ENCODE measurements around the gene NAGA. TPM values are rescaled to one million over a fixed set of nuclear protein-coding genes. Genes with fewer than 3 reads are reported as not detected.

The NAGA gene
- polyA plus RNA-seq, 2 of the 4 experiments (the other 2 are of a cell fraction), result 6.6 to 8.9 TPM

DNA sequence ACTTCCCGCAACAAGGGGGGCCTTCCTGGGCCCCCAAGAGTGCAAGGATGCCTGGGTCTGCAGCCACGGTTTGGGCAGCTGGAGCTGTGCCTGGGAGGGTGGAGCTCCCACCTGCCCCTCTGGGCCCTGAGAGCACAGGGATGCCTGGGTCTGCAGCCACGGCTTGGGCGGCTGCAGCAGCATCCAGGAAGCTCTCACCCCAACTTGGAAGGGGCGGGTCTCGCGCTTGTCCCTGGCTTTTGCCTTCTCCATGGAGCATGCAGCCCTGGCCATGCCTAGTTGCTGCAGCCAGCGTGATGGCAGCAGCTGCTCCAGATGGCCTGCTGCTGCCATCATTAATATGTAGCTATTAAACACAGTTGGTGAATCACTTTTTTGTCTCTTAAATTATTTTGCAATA, 35.4 kb downstream of the NAGA start:
- H3K4me2 ChIP-seq, result no peak overlapping the region
- no peaks in the 10 kb centered on the region for H3K9me3 ChIP-seq
- 18% methylated on average over 8 of the region's 8 CpGs for WGBS (ENCODE audit: missing lambda C conversion rate)
- FAIRE-seq (no peak), ATAC-seq (no peak), DNase-seq (ENCODE audit: low read depth in 1 of 2, low spot score in 1 of 2) (no peak)
- no peak overlapping the region for H3K4me3 ChIP-seq
- CTCF ChIA-PET, result no interaction called here
- H3K4me1 ChIP-seq, result no peaks in the 10 kb centered on the region
- no peak for TF ChIP-seq SREBF2 (IDR thresholded peaks at IDR 0.05)
- TF ChIP-seq HOXA7 (CRISPR knock-in tag; IDR thresholded peaks at IDR 0.05), result no peak
- no peak for TF ChIP-seq FOXS1 (CRISPR knock-in tag; IDR thresholded peaks at IDR 0.05)
- TF ChIP-seq ESRRA (IDR thresholded peaks at IDR 0.05; ENCODE audit: borderline replicate concordance, low read length), result no peak
- TF ChIP-seq, protein P1, sequence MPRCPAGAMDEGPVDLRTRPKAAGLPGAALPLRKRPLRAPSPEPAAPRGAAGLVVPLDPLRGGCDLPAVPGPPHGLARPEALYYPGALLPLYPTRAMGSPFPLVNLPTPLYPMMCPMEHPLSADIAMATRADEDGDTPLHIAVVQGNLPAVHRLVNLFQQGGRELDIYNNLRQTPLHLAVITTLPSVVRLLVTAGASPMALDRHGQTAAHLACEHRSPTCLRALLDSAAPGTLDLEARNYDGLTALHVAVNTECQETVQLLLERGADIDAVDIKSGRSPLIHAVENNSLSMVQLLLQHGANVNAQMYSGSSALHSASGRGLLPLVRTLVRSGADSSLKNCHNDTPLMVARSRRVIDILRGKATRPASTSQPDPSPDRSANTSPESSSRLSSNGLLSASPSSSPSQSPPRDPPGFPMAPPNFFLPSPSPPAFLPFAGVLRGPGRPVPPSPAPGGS (IDR thresholded peaks at IDR 0.05), result no peak
- TF ChIP-seq CBX2 (IDR thresholded peaks at IDR 0.05; ENCODE audit: borderline replicate concordance, low read depth), result no peak
- TF ChIP-seq ATOH8 (CRISPR knock-in tag; IDR thresholded peaks at IDR 0.05; ENCODE audit: low read depth), result no peak
- no peak for TF ChIP-seq EHMT2 (IDR thresholded peaks at IDR 0.05; ENCODE audit: low read depth)
- TF ChIP-seq ZC3H11A (IDR thresholded peaks at IDR 0.05), result no peak
- TF ChIP-seq ZSCAN20 (CRISPR knock-in tag; IDR thresholded peaks at IDR 0.05), result no peak
- no peak for TF ChIP-seq JUNB (IDR thresholded peaks at IDR 0.05)
- TF ChIP-seq PHF8 (IDR thresholded peaks at IDR 0.05; ENCODE audit: borderline replicate concordance, low read depth), result no peak
- no peak overlapping the region for H3K27ac ChIP-seq
- POLR2A ChIA-PET, result no interaction called here

- no peak overlapping the region for H3K27ac ChIP-seq
- 29% methylated on average over 4 of the region's 5 CpGs for WGBS (ENCODE audit: missing lambda C conversion rate)
- ChIA-PET CTCF (interaction anchor here (0.8 to 1.5 kb wide), 3 partner anchors 8 to 411 kb away, joined by 3 to 5 read pairs (median 3); partner anchors contain the start of gene NDUFA6), POLR2A (no interaction called here)
- no peaks in the 10 kb centered on the region for H3K9me3 ChIP-seq
- ATAC-seq, result no peak
- no peak overlapping the region for H3K4me2 ChIP-seq
- no peak for FAIRE-seq
- TF ChIP-seq EHMT2 (IDR thresholded peaks at IDR 0.05; ENCODE audit: low read depth) (no peak), ATOH8 (CRISPR knock-in tag; IDR thresholded peaks at IDR 0.05; ENCODE audit: low read depth) (no peak), MAZ (IDR thresholded peaks at IDR 0.05; ENCODE audit: borderline replicate concordance, low read depth, low read length) (no peak)
- TF ChIP-seq, protein P1 (IDR thresholded peaks at IDR 0.05), result no peak
- no peak overlapping the region for H3K4me3 ChIP-seq
- H3K4me1 ChIP-seq, result no peaks in the 10 kb centered on the region
- DNase-seq (ENCODE audit: low read depth in 1 of 2, low spot score in 1 of 2), result no peak
These were observed 37.1 kb downstream of the NAGA start for GRCh38 chr22:42033263-42034181.

DNA sequence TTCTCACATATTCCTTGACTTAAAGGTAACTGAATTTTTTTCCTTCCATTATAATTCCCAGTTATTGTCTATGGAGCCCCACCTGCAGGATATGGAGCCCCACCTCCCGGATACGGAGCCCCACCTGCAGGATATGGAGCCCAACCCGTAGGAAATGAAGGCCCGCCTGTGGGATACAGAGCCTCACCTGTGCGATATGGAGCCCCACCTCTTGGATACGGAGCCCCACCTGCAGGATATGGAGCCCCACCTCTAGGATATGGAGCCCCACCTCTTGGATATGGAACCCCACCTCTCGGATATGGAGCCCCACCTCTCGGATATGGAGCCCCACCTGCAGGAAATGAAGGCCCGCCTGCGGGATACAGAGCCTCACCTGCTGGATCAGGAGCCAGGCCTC, 43.9 kb downstream of the NAGA start:
- CTCF ChIA-PET, result no interaction called here
- WGBS (ENCODE audit: missing lambda C conversion rate), result 87% methylated on average over 6 of the region's 10 CpGs

More for the DNA sequence above, 43.9 kb downstream of the NAGA start:
- DNase-seq (ENCODE audit: low read depth in 1 of 2, low spot score in 1 of 2) (no peak), ATAC-seq (no peak), FAIRE-seq (no peak)
- H3K9me3 ChIP-seq, result no peaks in the 10 kb centered on the region
- no peaks in the 10 kb centered on the region for H3K4me1 ChIP-seq
- TF ChIP-seq USF2 (IDR thresholded peaks at IDR 0.05) (no peak), ATOH8 (CRISPR knock-in tag; IDR thresholded peaks at IDR 0.05; ENCODE audit: low read depth) (no peak), HOXA7 (CRISPR knock-in tag; IDR thresholded peaks at IDR 0.05) (no peak), CEBPB (IDR thresholded peaks at IDR 0.05) (no peak)
- TF ChIP-seq, protein P2, sequence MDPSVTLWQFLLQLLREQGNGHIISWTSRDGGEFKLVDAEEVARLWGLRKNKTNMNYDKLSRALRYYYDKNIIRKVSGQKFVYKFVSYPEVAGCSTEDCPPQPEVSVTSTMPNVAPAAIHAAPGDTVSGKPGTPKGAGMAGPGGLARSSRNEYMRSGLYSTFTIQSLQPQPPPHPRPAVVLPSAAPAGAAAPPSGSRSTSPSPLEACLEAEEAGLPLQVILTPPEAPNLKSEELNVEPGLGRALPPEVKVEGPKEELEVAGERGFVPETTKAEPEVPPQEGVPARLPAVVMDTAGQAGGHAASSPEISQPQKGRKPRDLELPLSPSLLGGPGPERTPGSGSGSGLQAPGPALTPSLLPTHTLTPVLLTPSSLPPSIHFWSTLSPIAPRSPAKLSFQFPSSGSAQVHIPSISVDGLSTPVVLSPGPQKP (IDR thresholded peaks at IDR 0.05; ENCODE audit: low read depth, low read length), result no peak
- POLR2A ChIA-PET, result no interaction called here
- no peak overlapping the region for H3K4me3 ChIP-seq
- no peak overlapping the region for H3K27ac ChIP-seq
- H3K4me2 ChIP-seq, result no peak overlapping the region

All from A549 (cell line).